Superior temporal gyrus (tissue), 1 donor: ENCODE data around the gene BACH2.

Source experiments
- DNase-seq: peaks from one replicate; pipeline ENCODE4 v3.0.0-alpha.2; 2016; ENCODE audit errors: extremely low spot score

BACH2 gene

GRCh38 chr6:89941763-89942497 lies 354.7 kb downstream of the BACH2 start:
- no peak for DNase-seq

GRCh38 chr6:89941031-89941762 lies 355.4 kb downstream of the BACH2 start:
- DNase-seq = peak; percentile 82

GRCh38 chr6:89940225-89941027 lies 356.2 kb downstream of the BACH2 start:
- peak; percentile 96 for DNase-seq

GRCh38 chr6:89939144-89939543 lies 357.5 kb downstream of the BACH2 start:
- DNase-seq = no peak

- no peak for DNase-seq
Observed at GRCh38 chr6:89938014-89938413, 358.6 kb downstream of the BACH2 start.

- no peak for DNase-seq
Observed at GRCh38 chr6:89936177-89936576, 360.5 kb downstream of the BACH2 start.

GRCh38 chr6:89934685-89935366 lies 361.8 kb downstream of the BACH2 start:
- no peak for DNase-seq

- DNase-seq = no peak
Observed at GRCh38 chr6:89932245-89932802, 364.3 kb downstream of the BACH2 start.

GRCh38 chr6:89930789-89931188 lies 365.9 kb downstream of the BACH2 start:
- DNase-seq = no peak

GRCh38 chr6:89928604-89929003 lies 368.0 kb downstream of the BACH2 start:
- DNase-seq = no peak

- DNase-seq = no peak
Observed at GRCh38 chr6:89927791-89928550, 368.7 kb downstream of the BACH2 start.

GRCh38 chr6:89927264-89927663 lies 369.4 kb downstream of the BACH2 start:
- no peak for DNase-seq

GRCh38 chr6:89925826-89926225 lies 370.8 kb downstream of the BACH2 start:
- no peak for DNase-seq

GRCh38 chr6:89924231-89924630 lies 372.4 kb downstream of the BACH2 start:
- no peak for DNase-seq

- no peak for DNase-seq
Observed at GRCh38 chr6:89921691-89922090, 375.0 kb downstream of the BACH2 start.

GRCh38 chr6:89921197-89921596 lies 375.4 kb downstream of the BACH2 start:
- DNase-seq = no peak

- no peak for DNase-seq
Observed at GRCh38 chr6:89917801-89918366, 378.8 kb downstream of the BACH2 start.

- no peak for DNase-seq
Observed at GRCh38 chr6:89917216-89917615, 379.4 kb downstream of the BACH2 start.

- DNase-seq = no peak
Observed at GRCh38 chr6:89916136-89916920, 380.3 kb downstream of the BACH2 start.

- DNase-seq = no peak
Observed at GRCh38 chr6:89910902-89911240, 385.8 kb downstream of the BACH2 start.
